ENCODE measurements around the gene NDST1. TPM values are rescaled to one million over a fixed set of nuclear protein-coding genes. Genes with fewer than 3 reads are reported as not detected.

The NDST1 gene
- polyA plus RNA-seq, 1 donor (not counting 4 experiments of a cell fraction or from before 2014, with no cell fraction given), result 24.9 TPM

GRCh38 chr5:150585781-150586341 lies 77.9 kb downstream of the NDST1 start:
- H3K36me3 ChIP-seq (ENCODE audit: control insufficient read depth in 2 of 2, extremely low read depth in 1 of 2, insufficient read depth in 2 of 2, low read length in 2 of 2), result no peaks in the 10 kb centered on the region
- DNase-seq (ENCODE audit: low read depth, low spot score) (no peak), FAIRE-seq (no peak)
- H2AFZ ChIP-seq (ENCODE audit: control insufficient read depth, low read length), result no peak overlapping the region
- H3K4me1 ChIP-seq (ENCODE audit: control insufficient read depth, extremely low read depth, insufficient read depth, low read length), result peaks cover 7% of the 10 kb centered on the region
- H3K9ac ChIP-seq (ENCODE audit: control insufficient read depth, extremely low read depth, insufficient read depth, low read length), result no peak overlapping the region
- H3K9me1 ChIP-seq (ENCODE audit: control insufficient read depth, extremely low read depth, insufficient read depth, low read length), result no peaks in the 10 kb centered on the region
- dilution Hi-C loops (cut with MboI; ENCODE audit: extremely low pct_ligation_motif_present, low sequenced_read_pairs), result no loop called here
- H3K4me3 ChIP-seq (ENCODE audit: control insufficient read depth in 2 of 3, extremely low read depth in 1 of 3, insufficient read depth in 2 of 3, low read depth in 1 of 3, low read length in 3 of 3), result no peak overlapping the region
- H3K27me3 ChIP-seq (ENCODE audit: control insufficient read depth, extremely low read depth, insufficient read depth, low read length), result no peaks in the 10 kb centered on the region
- H3K4me2 ChIP-seq (ENCODE audit: control insufficient read depth, extremely low read depth, insufficient read depth, low read depth, low read length), result no peak overlapping the region
- H4K20me1 ChIP-seq (ENCODE audit: control insufficient read depth, extremely low read depth, insufficient read depth, low read length), result no peaks in the 10 kb centered on the region
- no peaks in the 10 kb centered on the region for H3K79me2 ChIP-seq (ENCODE audit: control insufficient read depth, insufficient read depth, low read length)
- no peaks in the 10 kb centered on the region for H3K9me3 ChIP-seq (ENCODE audit: control insufficient read depth, low read depth, low read length)
- TF ChIP-seq CTCF (optimal IDR thresholded peaks at IDR 0.05 in 1 of 3, IDR thresholded peaks at IDR 0.05 in 1 of 3, conservative IDR thresholded peaks at IDR 0.05 in 1 of 3; ENCODE audit: extremely low read depth in 1 of 3, insufficient read depth in 2 of 3, low read length in 3 of 3) (no peak), EZH2 (IDR thresholded peaks at IDR 0.05; ENCODE audit: low read length) (no peak)
- no peak overlapping the region for H3K27ac ChIP-seq (ENCODE audit: control insufficient read depth, insufficient read depth, low read length)

- Histone ChIP-seq H4K20me1 (ENCODE audit: control insufficient read depth, extremely low read depth, insufficient read depth, low read length) (no peaks in the 10 kb centered on the region), H3K4me2 (ENCODE audit: control insufficient read depth, extremely low read depth, insufficient read depth, low read depth, low read length) (no peak overlapping the region), H3K36me3 (ENCODE audit: control insufficient read depth in 2 of 2, extremely low read depth in 1 of 2, insufficient read depth in 2 of 2, low read length in 2 of 2) (no peaks in the 10 kb centered on the region), H3K27ac (ENCODE audit: control insufficient read depth, insufficient read depth, low read length) (no peak overlapping the region), H3K27me3 (ENCODE audit: control insufficient read depth, extremely low read depth, insufficient read depth, low read length) (no peaks in the 10 kb centered on the region), H3K79me2 (ENCODE audit: control insufficient read depth, insufficient read depth, low read length) (no peaks in the 10 kb centered on the region), H3K4me1 (ENCODE audit: control insufficient read depth, extremely low read depth, insufficient read depth, low read length) (peaks cover 7% of the 10 kb centered on the region), H3K9ac (ENCODE audit: control insufficient read depth, extremely low read depth, insufficient read depth, low read length) (no peak overlapping the region), H3K9me3 (ENCODE audit: control insufficient read depth, low read depth, low read length) (no peaks in the 10 kb centered on the region), H3K4me3 (ENCODE audit: control insufficient read depth in 2 of 3, extremely low read depth in 1 of 3, insufficient read depth in 2 of 3, low read depth in 1 of 3, low read length in 3 of 3) (no peak overlapping the region), H2AFZ (ENCODE audit: control insufficient read depth, low read length) (no peak overlapping the region), H3K9me1 (ENCODE audit: control insufficient read depth, extremely low read depth, insufficient read depth, low read length) (no peaks in the 10 kb centered on the region)
- dilution Hi-C loops (cut with MboI; ENCODE audit: extremely low pct_ligation_motif_present, low sequenced_read_pairs), result no loop called here
- no peak for TF ChIP-seq CTCF (optimal IDR thresholded peaks at IDR 0.05 in 1 of 3, IDR thresholded peaks at IDR 0.05 in 1 of 3, conservative IDR thresholded peaks at IDR 0.05 in 1 of 3; ENCODE audit: extremely low read depth in 1 of 3, insufficient read depth in 2 of 3, low read length in 3 of 3)
- no peak for TF ChIP-seq EZH2 (IDR thresholded peaks at IDR 0.05; ENCODE audit: low read length)
- no peak for DNase-seq (ENCODE audit: low read depth, low spot score)
- no peak for FAIRE-seq
These were observed 79.1 kb downstream of the NDST1 start for GRCh38 chr5:150587016-150587415.
